Middle frontal gyrus (tissue), 1 donor: ENCODE results near the gene SESTD1.
"Not testable (repeated sequence)": the region's sequence is repeated elsewhere in the genome, so short reads cannot be mapped to it uniquely, and the experiment has no call there.

Source experiments
- DNase-seq: peaks from one replicate; pipeline ENCODE4 v3.0.0-alpha.2; 2015; ENCODE audit warnings: low spot score; ENCODE audit errors: extremely low spot score

Gene SESTD1

DNA sequence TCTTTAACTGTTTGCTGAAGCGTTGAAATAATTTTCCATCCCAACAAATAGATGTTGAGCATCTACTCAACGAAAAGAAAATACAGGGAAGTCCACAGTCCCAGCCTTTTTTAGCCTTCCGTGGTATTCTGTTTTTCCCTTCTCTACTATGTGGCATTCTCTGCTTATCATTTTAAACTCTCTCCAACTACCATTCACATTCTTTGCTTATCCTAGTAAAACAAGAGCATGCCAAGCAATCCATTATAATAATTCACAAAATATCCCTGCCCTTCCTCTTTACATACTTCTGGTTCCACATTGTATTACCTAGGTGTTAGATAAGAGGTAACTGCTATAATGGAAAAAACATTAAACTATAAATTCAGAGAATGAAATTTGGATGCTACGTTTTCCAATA, 1.6 kb upstream of the SESTD1 start:
- DNase-seq = no peak

GRCh38 chr2:179265082-179265510, 464 bp upstream of the SESTD1 start:
- no peak for DNase-seq

- no peak for DNase-seq
Measured at GRCh38 chr2:179263446-179264367, 925 bp downstream of the SESTD1 start.

- no peak for DNase-seq
Measured at GRCh38 chr2:179263015-179263414, 1.6 kb downstream of the SESTD1 start.

DNA sequence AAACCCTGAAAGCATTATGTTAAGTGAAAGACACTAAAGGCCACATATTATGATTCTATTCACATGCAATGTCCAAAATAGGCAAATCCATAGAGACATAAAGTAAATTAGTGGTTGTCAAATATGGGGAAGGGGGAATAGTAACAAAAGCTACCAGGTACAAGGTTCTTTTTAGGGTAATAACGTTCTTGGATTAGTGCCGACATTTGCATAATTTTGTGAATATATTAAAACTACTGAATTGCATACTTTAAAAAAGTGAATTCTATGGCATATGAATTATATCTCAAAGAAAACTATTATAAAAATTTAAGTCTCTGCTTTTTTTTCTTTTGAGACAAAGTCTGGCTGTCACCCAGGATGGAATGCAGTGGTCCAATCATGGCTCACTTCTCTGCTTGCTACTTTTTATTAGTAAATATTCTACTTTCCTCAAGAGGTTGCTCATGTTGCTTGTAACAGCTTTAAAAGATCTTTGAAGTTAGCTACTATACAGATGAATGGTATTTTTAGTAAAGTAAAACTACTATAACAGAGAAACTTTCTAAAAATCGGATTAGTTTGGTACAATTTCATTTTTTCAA, 2.5 kb downstream of the SESTD1 start:
- DNase-seq = no peak

DNA sequence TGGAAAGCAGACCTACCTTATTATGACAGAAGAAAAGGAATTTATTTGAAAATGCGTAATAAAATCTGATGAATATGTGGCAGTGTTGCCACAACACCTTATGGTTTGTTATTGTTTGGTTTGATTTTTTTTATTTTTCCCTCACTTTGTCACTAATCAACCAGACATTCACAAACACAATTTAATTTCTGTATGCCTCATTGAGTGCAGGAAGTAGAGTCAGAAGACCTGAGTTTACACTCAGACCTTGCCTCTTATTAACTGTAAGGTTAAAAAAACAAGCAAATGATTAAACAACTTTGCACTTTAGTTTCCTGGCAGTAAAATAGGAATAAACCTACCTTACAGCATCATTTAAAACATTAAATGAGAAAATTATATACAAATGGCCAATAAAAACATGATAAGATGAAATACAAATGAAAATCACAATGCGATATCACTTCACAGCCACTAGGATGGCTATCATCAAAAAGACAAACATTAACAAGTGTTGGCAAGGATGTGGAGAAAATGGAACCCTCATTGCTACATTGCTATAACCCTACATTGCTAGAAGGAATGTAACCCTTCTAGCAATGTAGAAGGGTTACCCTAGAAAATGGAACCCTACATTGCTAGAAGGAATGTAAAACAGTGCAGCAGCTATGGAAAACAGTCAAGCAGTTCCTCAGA, 3.3 kb downstream of the SESTD1 start:
- no peak for DNase-seq

DNA sequence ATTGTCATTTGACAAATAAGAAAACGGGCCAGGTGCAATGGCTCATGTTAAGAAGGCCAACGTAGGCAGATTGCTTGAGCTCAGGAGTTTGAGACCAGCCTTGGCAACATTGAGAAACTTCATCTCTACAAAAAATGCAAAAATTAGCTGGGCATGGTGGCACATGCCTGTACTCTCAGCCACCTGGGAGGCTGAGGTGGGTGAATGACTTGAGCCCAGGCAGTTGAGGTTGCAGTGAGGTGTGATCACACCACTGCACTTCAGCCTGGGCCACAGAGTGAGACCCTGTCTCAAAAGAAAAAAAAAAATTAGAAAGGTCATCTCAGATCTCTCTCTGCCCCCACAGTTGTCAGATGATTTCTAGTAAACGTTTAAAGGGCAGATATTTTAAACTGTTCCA, 4.4 kb downstream of the SESTD1 start:
- DNase-seq = no peak

DNA sequence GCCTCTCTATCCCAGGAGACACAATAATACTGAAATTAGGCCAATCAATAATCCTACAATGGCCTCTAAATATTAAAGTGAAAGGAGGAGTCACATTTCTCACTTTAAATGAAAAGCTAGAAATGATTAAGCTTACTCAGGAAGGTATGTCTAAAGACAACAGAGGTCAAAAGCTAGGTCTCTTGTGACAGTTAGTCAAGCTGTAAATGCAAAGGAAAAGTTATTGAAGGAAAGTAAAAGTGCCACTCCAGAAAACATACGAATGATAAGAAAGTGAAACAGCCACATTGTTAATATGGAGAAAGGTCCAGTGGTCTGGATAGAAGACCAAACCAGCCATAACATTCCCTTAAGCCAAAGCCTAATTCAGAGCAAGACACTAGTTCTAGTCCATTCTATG, 9.5 kb downstream of the SESTD1 start:
- DNase-seq = no peak

- DNase-seq = no peak
Measured at GRCh38 chr2:179253226-179253625, 11.4 kb downstream of the SESTD1 start.

DNA sequence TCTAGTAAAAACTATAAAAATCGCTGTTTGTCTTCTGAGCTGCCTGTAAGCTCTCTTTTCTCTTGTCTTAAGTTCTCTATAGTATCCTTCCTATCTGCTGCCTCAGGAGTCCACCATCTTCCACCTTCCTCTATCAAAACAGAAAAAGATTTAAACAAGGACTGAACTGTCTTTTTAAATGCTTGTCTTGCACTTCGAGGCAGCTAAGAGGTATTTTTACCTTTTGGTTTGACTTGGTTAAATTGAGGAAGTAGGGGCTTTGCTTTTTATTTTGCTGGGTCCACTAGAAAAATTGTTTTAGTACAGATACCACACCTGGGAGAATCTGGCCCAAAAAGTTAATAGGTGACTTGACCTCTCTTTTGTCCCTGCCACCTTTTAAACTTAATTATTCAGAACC, 12.2 kb downstream of the SESTD1 start:
- DNase-seq = no peak

DNA sequence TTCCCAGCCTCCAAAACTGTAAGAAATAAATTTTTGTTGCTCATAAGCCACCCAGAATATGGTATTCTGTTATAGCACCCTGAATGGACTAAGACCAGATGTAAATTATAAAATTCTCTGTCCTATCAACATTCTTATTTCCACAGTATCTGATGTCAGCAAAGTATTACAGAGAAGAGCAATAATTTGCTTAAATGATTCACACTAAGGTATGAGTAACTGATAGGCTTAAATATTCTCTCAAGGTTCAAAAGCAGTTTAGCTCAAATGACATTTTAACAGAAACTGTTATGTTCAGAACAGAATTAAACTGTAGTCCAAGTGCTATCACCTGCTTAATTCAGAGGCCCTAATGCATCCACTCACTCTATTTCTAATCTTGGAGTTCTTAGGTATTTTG, 12.8 kb downstream of the SESTD1 start:
- no peak for DNase-seq

DNA sequence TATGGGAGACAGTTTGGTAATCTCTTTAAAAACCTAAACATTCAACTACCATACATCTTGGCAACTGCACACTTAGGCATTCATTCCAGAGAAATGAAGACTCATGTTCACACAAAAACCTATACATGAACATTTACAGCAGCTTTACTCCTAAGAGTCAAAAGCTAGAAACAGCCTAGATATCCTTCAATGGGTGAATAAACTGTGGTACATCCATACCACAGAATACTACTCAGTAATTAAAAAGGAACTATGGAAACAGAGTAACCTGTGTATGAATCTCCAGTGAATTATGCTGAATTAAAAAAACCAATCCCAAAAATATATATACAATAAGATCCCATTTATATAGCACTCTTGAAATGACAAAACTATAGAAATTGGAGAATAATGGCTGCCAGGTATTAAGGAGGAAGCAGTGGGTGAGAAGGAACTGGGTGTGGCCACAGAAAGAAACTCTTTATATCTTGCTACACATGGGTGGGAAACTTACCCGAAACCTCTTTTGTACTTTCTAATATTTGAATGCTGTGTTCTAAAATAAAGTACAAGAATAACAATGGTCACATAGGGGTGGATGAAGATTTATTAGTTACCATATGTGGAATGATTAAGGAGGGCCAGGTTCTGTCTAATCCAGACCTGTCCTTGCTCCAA, 13.7 kb downstream of the SESTD1 start:
- no peak for DNase-seq

DNA sequence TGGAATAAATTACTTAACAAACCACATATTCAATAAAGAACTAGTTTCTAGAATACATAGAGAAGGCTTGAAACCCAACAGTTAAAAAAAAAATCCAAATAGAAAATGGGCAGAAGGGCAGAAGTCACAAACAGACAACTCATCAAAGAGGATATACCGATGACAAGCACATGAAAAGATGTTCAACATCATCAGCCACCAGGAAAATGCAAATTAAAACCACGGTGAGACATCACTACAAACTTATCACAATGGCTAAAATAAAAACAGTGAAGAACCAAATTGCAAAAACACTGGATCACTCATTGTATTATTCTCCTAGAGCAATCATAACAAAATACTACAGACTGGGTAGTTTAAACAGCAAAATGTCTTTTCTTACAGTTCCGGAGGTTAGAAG, 14.5 kb downstream of the SESTD1 start:
- DNase-seq = no peak

- DNase-seq = no peak
Measured at GRCh38 chr2:179248024-179248348, 16.6 kb downstream of the SESTD1 start.

DNA sequence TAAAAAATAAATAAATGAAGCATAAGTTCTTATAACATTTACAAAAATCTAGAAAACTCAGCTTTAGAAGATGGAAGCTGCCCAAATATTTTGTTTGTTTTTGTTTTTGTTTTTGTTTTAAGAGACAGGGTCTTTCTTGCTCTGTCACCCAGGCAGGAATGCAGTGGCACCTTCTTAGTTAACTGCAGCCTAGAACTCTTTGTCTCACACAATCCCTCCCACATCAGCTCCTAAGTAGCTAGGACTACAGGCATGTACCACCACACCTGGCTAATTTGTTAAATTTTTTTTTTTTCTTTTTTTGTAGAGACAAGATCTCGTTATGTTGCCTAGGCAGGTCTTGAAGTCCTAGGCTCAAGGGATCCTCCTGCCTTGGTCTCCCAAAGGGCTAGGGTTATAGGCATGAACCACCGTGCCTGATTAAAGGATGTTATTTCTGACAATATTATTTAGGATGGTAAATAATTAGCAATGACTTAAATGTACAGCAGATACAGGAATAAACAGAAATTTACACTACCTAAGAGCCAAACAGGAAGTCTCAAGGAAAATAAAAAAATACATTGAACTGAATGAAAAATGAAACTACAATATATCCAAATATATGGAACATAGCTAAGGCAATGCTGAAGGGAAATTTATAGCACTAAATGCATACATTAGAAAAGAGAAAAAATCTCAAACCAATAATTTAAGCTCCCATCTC, 17.2 kb downstream of the SESTD1 start:
- DNase-seq = no peak

- DNase-seq = not testable (repeated sequence)
Measured at GRCh38 chr2:179245843-179246242, 18.8 kb downstream of the SESTD1 start.

DNA sequence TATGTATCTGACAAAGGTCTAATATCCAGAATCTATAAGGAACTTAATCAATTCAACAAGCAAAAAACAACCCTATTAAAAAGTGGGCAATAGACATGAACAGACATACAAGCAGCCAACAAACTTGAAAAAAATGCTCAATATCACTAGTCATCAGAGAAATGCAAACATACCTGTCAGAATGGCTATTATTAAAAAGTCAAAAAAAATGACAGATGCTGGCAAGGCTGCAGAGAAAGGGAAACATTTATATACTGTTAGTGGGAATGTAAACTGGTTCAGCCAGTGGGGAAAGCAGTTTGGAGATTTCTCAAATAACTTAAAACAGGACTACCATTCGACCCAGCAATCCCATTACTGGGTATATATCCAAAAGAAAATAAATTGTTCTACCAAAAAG, 21.6 kb downstream of the SESTD1 start:
- DNase-seq = no peak

DNA sequence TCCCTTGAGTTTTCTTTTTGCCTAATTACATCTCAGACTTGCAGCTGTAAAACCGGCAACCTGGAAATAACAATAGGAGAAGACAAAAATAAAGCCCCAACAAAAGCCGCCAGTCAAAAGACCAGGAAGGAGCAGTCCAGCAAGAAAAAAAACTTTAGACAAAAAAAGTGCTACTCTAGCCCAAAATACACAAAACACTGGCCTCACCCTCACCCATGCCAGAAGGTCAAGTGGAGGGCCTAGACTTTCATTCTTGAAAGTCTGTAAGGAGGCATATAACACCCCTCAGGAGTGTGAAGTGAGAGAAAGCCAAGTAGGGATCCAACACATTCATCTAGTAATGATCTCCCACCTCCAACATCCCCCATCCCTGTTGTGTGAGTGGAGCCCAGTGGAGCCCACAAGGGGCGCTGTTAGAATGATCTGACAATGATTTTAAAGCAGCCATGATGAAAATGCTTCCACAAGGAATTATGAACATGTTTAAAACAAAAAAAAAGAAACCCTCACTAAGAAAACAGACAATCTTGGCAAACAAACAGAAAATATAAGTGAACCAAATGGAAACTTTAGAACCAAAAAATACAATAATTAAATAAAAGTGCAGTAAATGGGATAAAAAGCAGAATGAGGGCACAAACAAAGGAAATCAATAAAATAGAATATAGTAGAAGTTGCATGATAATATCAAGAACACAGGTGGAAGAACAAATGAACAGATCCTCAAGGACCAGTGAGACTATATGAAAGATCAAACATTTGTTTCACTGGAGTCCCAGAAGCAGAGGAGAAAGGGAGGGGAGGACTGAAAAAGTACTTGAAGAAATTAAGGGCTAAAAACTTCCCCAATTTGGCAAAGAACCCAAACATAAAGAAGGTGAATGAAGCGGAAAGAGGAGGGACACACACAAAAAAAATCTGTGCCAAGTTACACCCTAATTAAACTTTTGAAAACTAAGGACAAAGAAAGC, 23.9 kb downstream of the SESTD1 start:
- DNase-seq = no peak

GRCh38 chr2:179239838-179240237, 24.8 kb downstream of the SESTD1 start:
- no peak for DNase-seq

- no peak for DNase-seq
Measured at GRCh38 chr2:179239195-179239594, 25.4 kb downstream of the SESTD1 start.
